Measurements from ENCODE around the gene RAPGEF1.

DNA sequence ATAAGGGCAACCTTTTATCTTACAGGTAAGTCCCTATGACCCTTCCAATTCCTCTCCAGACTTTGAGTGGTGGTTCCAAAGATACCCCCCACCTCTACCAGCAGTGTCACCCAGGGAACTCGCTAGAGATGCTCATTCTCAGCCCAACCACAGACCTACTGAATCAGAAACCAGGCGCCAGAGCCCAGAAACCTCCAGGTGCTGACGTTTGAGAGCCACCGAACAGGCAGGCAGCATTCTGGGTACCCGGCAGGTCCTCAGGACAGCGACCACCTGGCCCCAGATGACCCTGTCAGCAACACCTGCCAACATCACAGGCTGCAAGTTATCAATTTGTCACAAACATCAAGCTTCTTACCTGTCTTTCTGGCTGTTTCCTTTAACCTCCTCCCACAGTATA is 19.5 kb downstream of the RAPGEF1 start:
- TF ChIP-seq REST (IDR thresholded peaks at IDR 0.05; ENCODE audit: insufficient replicate concordance, low read depth), result no peak
- TF ChIP-seq, protein P1, sequence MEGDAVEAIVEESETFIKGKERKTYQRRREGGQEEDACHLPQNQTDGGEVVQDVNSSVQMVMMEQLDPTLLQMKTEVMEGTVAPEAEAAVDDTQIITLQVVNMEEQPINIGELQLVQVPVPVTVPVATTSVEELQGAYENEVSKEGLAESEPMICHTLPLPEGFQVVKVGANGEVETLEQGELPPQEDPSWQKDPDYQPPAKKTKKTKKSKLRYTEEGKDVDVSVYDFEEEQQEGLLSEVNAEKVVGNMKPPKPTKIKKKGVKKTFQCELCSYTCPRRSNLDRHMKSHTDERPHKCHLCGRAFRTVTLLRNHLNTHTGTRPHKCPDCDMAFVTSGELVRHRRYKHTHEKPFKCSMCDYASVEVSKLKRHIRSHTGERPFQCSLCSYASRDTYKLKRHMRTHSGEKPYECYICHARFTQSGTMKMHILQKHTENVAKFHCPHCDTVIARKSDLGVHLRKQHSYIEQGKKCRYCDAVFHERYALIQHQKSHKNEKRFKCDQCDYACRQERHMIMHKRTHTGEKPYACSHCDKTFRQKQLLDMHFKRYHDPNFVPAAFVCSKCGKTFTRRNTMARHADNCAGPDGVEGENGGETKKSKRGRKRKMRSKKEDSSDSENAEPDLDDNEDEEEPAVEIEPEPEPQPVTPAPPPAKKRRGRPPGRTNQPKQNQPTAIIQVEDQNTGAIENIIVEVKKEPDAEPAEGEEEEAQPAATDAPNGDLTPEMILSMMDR (IDR thresholded peaks at IDR 0.05; ENCODE audit: insufficient read depth, low read length), result no peak
